ENCODE data around the gene RAB36. TPM values are rescaled to one million over a fixed set of nuclear protein-coding genes. Genes with fewer than 3 reads are reported as not detected.

RAB36 gene
- total and polyA plus RNA-seq, 9 of the 15 experiments (the other 6 are each of a cell fraction or from before 2014, with no cell fraction given): 0.04 to 0.50 (median 0.08) TPM; not detected in 3

GRCh38 chr22:23119494-23120414 is 25.5 kb upstream of the RAB36 start (continued):
- TF ChIP-seq CC2D1A (IDR thresholded peaks at IDR 0.05) (no peak), ZMIZ1 (IDR thresholded peaks at IDR 0.05; ENCODE audit: low read depth in 2 of 2, low read length in 2 of 2) (0 out of 4 replicates have a peak, but pooled peaks of 1 of the 2 experiments have one; percentile 52), CHCHD3 (CRISPR knock-in tag; IDR thresholded peaks at IDR 0.05) (0 out of 2 replicates have a peak, but pooled peaks have one; percentile 15)

- ChIA-PET CTCF (ENCODE audit: low intra/inter-chr PET ratio) (interaction anchor here (1.6 kb wide), 1 partner anchor 8 kb away, joined by 7 read pairs; no protein-coding TSS in a partner anchor), POLR2A (interaction anchor here (0.6 to 19.0 kb wide), 17 partner anchors 7 to 306 kb away, joined by 3 to 414 read pairs (median 4); partner anchors contain the start of gene RAB36)
- Histone ChIP-seq H3K4me3 (no peak overlapping the region), H3K4me2 (ENCODE audit: insufficient read depth, low read length) (no peak overlapping the region), H3K79me2 (ENCODE audit: control insufficient read depth, insufficient read depth, low read length) (no peaks in the 10 kb centered on the region), H2AFZ (ENCODE audit: low read depth, low read length) (peak overlapping the region; percentile 65; the same call in 1 of the 2 replicates), H3K9me1 (ENCODE audit: control insufficient read depth, insufficient read depth, low read length) (peaks cover 26% of the 10 kb centered on the region), H3K9me3 (replicated peaks; ENCODE audit: control insufficient read depth, insufficient read depth, low read depth, low read length) (no peaks in the 10 kb centered on the region), H3K27me3 (ENCODE audit: control insufficient read depth in 2 of 2, insufficient read depth in 2 of 2, low read length in 2 of 2) (peaks cover 54 to 95% of the 10 kb centered on the region in 2 experiments), H4K20me1 (replicated peaks; ENCODE audit: control insufficient read depth, insufficient read depth, low read length) (peaks cover 76% of the 10 kb centered on the region), H3K36me3 (ENCODE audit: control insufficient read depth, insufficient read depth, low read length) (no peaks in the 10 kb centered on the region), H3K9ac (ENCODE audit: insufficient read depth in 1 of 2, low read depth in 2 of 2, low read length in 2 of 2) (no peak overlapping the region), H3K27ac (ENCODE audit: extremely low read depth, low read depth, low read length) (no peak overlapping the region), H3K4me1 (replicated peaks in 1 of 2; ENCODE audit: control insufficient read depth in 2 of 2, insufficient read depth in 2 of 2, low read length in 2 of 2) (peaks cover 9 to 29% of the 10 kb centered on the region in 2 experiments; a peak in 4 of 5 replicates)
- BruUV-seq (replicated peaks): no TSS peak
- WGBS (ENCODE audit: insufficient coverage, low coverage, missing lambda C conversion rate): 19% methylated on average over 7 of the region's 7 CpGs
- in situ Hi-C loops (cut with MboI) (no loop called here), intact Hi-C loops (cut with micrococcal nuclease) (loop anchor here (5.0 to 10.0 kb wide), 2 partner anchors 398 to 656 kb away; no protein-coding TSS in a partner anchor)
- FAIRE-seq (no peak), DNase-seq (ENCODE audit: extremely low read depth in 1 of 4, low spot score in 3 of 4) (peak in 3 of 4 experiments; percentile 59 to 65 (median 61)), ATAC-seq (no peak)
- TF ChIP-seq CSDE1 (IDR thresholded peaks at IDR 0.05) (no peak), EWSR1 (IDR thresholded peaks at IDR 0.05; ENCODE audit: borderline replicate concordance, low read depth, partially characterized antibody) (no peak), ZNF511 (CRISPR knock-in tag; IDR thresholded peaks at IDR 0.05) (no peak), ZFP36 (IDR thresholded peaks at IDR 0.05; ENCODE audit: low read depth, low read length, partially characterized antibody) (peak; percentile 15), RB1 (IDR thresholded peaks at IDR 0.05; ENCODE audit: low read depth) (0 out of 2 replicates have a peak, but pooled peaks have one; percentile 12), NCOA4 (IDR thresholded peaks at IDR 0.05; ENCODE audit: partially characterized antibody) (no peak), HEY1 (CRISPR knock-in tag; IDR thresholded peaks at IDR 0.05; ENCODE audit: borderline replicate concordance) (no peak), ZNF668 (CRISPR knock-in tag; IDR thresholded peaks at IDR 0.05) (no peak), CGGBP1 (CRISPR knock-in tag; IDR thresholded peaks at IDR 0.05) (0 out of 2 replicates have a peak, but pooled peaks have one; percentile 38)
Observed at GRCh38 chr22:23120415-23120899, 24.8 kb upstream of the RAB36 start.

Data from K562 (cell line).